DOHH2 (cell line): Measurements from ENCODE around the gene BICDL1.

Experiments used
- H3F3A ChIP-seq: fragments of 200-600 bp; sonication (generic), shearing (Covaris generic); 2 replicates; pipeline ENCODE4 v1.6.0; 2016; ENCODE audit warnings: antibody characterized with exemption, mild to moderate bottlenecking; ENCODE audit not compliant: control insufficient read depth, insufficient read depth
- H3K27ac ChIP-seq: fragments of 200-600 bp; sonication (generic); 2 replicates; pipeline ENCODE4 v1.5.1; 2014; ENCODE audit warnings: low read depth, mild to moderate bottlenecking, low read length, moderate library complexity
- H3K27me3 ChIP-seq: fragments of 200-600 bp; sonication (generic); 2 replicates; pipeline ENCODE4 v1.6.1; 2014; ENCODE audit warnings: mild to moderate bottlenecking, low read length, mixed read lengths; ENCODE audit not compliant: control insufficient read depth
- H3K36me3 ChIP-seq: fragments of 200-600 bp; sonication (generic); 2 replicates; pipeline ENCODE4 v1.6.1; 2014; ENCODE audit warnings: mild to moderate bottlenecking, low read length, moderate library complexity, mixed read lengths; ENCODE audit not compliant: control insufficient read depth
- H3K4me1 ChIP-seq: fragments of 200-600 bp; sonication (generic); 2 replicates; pipeline ENCODE4 v1.6.1; 2014; ENCODE audit warnings: mild to moderate bottlenecking, low read length, mixed read lengths; ENCODE audit not compliant: control insufficient read depth
- H3K4me2 ChIP-seq: fragments of 200-600 bp; sonication (generic); 2 replicates; pipeline ENCODE4 v1.6.0; 2014; ENCODE audit warnings: mild to moderate bottlenecking, low read length, moderate library complexity
- H3K4me3 ChIP-seq: fragments of 200-600 bp; sonication (generic); 2 replicates; pipeline ENCODE4 v1.5.1; 2014; ENCODE audit warnings: mild to moderate bottlenecking, low read length, mixed read lengths
- H3K79me2 ChIP-seq: fragments of 200-600 bp; sonication (generic); 2 replicates; pipeline ENCODE4 v1.6.1; 2014; ENCODE audit warnings: mild to moderate bottlenecking, low read length, mixed read lengths; ENCODE audit not compliant: control insufficient read depth
- H3K9me2 ChIP-seq: fragments of 200-600 bp; sonication (generic); replicated peaks from 2 replicates; pipeline ENCODE4 v1.6.1; 2014; ENCODE audit warnings: mild to moderate bottlenecking, low read length, mixed read lengths; ENCODE audit not compliant: control insufficient read depth
- H3K9me3 ChIP-seq: fragments of 200-600 bp; sonication (generic); 2 replicates; pipeline ENCODE4 v1.6.1; 2014; ENCODE audit warnings: antibody characterized with exemption, low read length, mixed read lengths; ENCODE audit not compliant: control insufficient read depth, insufficient read depth
- H4K20me1 ChIP-seq: fragments of 200-600 bp; sonication (generic); 2 replicates; pipeline ENCODE4 v1.6.0; 2014; ENCODE audit warnings: low read depth, mild to moderate bottlenecking, antibody characterized with exemption, low read length, moderate library complexity; ENCODE audit not compliant: control insufficient read depth, insufficient read depth
- EZH2phosphoT487 ChIP-seq: fragments of 200-600 bp; sonication (generic); IDR thresholded peaks from 2 replicates; pipeline ENCODE4 v1.6.1; 2017; ENCODE audit warnings: borderline replicate concordance, mild to moderate bottlenecking, antibody characterized with exemption, low read length, moderate library complexity, mixed read lengths
- TF ChIP-seq, protein P1 (sequence below): fragments of 200-600 bp; sonication (generic); IDR thresholded peaks from one replicate; pipeline ENCODE4 v1.5.1; 2014; ENCODE audit warnings: antibody characterized with exemption, mild to moderate bottlenecking, low read depth, low read length; ENCODE audit not compliant: poor library complexity, severe bottlenecking

Gene BICDL1

DNA sequence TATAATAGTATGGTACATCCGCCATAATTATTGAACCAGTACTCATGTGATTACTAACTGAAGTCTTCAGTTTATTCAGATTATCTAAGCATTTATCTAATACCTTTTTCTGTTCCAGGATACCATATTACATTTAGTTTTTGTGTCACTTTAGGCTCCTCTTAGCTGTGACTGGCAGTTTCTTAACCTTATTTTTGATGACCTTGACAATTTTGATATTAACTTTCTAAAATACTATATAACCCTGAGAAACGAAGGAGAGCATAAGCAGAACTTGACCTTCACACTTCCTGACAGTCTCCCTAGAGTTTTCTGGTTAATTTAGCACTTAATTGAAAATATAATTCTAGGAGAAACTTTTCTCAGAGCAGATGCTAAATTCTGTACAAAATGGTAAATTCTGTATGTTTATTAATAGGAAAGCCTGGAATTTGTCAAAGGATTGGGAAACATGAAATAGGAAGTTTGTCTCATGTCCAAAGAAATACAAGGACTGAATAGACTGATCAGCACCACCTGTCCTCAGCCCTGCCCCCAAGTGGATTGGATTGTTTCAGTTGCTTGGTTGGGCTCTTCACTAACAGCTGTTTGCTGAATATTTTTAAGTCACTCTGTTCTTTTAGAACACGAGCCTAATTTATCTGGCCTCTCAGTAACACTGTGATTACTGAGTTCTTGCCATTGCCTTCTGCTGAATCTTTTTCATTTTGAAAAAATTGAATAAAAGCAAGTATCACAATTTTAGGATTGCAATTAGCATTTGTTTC, 6.0 kb downstream of the BICDL1 start:
- Histone ChIP-seq H3K4me2 (peak overlapping the region; percentile 41), H3K79me2 (peaks cover 16% of the 10 kb centered on the region), H3K27ac (peak overlapping the region; percentile 12; the same call in 1 of the 2 replicates), H3K9me2 (no peaks in the 10 kb centered on the region), H3K36me3 (peaks cover 7% of the 10 kb centered on the region), H4K20me1 (peaks cover 2% of the 10 kb centered on the region; the same call in 1 of the 2 replicates), H3F3A (peaks cover 4% of the 10 kb centered on the region; the same call in 1 of the 2 replicates), H3K4me1 (peaks cover 38% of the 10 kb centered on the region), H3K27me3 (no peaks in the 10 kb centered on the region), H3K4me3 (peak overlapping the region; percentile 6), H3K9me3 (no peaks in the 10 kb centered on the region)
- TF ChIP-seq EZH2phosphoT487, result no peak
- TF ChIP-seq, protein P1, sequence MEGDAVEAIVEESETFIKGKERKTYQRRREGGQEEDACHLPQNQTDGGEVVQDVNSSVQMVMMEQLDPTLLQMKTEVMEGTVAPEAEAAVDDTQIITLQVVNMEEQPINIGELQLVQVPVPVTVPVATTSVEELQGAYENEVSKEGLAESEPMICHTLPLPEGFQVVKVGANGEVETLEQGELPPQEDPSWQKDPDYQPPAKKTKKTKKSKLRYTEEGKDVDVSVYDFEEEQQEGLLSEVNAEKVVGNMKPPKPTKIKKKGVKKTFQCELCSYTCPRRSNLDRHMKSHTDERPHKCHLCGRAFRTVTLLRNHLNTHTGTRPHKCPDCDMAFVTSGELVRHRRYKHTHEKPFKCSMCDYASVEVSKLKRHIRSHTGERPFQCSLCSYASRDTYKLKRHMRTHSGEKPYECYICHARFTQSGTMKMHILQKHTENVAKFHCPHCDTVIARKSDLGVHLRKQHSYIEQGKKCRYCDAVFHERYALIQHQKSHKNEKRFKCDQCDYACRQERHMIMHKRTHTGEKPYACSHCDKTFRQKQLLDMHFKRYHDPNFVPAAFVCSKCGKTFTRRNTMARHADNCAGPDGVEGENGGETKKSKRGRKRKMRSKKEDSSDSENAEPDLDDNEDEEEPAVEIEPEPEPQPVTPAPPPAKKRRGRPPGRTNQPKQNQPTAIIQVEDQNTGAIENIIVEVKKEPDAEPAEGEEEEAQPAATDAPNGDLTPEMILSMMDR, result no peak

DNA sequence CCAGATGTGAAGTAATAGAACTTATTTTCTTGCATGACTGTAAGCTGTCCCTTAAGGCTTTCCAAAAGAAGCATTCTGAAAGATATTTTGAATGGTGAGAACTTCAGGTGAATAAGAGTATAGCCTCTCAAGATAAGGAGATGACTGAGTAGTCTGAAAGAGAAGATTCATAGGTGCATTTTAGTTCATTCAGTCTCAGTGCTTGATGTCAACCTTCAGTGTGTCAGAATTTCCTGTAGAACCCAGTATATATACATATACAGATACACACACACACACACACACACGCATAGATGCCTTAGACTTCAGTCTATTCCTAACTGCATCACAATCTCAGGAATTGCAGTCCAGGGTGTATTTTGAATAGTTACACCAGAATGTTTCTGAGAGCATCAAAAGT, 7.4 kb downstream of the BICDL1 start:
- Histone ChIP-seq H3K79me2 (peaks cover 8% of the 10 kb centered on the region), H4K20me1 (no peaks in the 10 kb centered on the region), H3K27me3 (no peaks in the 10 kb centered on the region), H3F3A (peaks cover 4% of the 10 kb centered on the region; the same call in 1 of the 2 replicates), H3K9me3 (no peaks in the 10 kb centered on the region), H3K4me2 (no peak overlapping the region), H3K4me3 (no peak overlapping the region), H3K27ac (no peak overlapping the region), H3K9me2 (no peaks in the 10 kb centered on the region), H3K36me3 (peaks cover 7% of the 10 kb centered on the region), H3K4me1 (peaks cover 24% of the 10 kb centered on the region)
- no peak for TF ChIP-seq EZH2phosphoT487
- TF ChIP-seq, protein P1, result no peak

DNA sequence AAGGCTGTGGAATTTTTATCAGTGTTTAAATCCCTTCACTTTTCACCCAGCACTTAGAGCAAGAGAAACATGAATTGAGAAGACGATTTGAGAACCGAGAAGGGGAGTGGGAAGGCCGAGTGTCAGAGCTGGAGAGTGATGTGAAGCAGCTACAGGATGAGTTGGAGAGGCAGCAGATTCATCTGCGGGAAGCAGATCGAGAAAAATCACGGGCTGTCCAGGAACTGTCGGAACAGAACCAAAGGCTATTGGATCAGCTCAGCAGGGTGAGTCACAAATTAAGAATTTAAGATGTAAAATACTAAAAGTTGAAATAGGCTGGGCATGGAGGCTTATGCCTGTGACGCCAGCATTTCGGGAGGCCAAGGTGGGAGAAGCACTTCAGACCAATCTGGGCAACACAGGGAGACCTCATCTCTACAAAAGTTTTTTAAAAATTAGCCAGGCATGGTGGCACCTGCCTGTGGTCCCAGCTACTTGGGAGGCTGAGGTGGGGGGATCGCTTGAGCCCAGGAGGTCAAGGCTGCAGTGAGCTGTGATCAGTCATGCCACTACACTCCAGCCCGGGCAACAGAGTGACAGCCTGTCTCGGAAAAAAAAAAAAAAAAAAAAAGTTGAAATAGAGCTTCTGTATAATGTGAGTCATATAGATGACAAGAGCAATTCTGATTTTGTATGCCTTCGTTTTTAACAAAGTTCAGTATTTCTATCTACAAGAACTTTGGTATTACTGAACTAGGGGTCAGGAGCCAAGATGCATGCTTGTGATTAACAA, 9.6 kb downstream of the BICDL1 start:
- no peak overlapping the region for H3K4me3 ChIP-seq
- H3K4me1 ChIP-seq, result peaks cover 18% of the 10 kb centered on the region
- no peaks in the 10 kb centered on the region for H4K20me1 ChIP-seq
- H3K79me2 ChIP-seq, result peaks cover 5% of the 10 kb centered on the region; the same call in 1 of the 2 replicates
- H3K9me2 ChIP-seq, result no peaks in the 10 kb centered on the region
- no peaks in the 10 kb centered on the region for H3K9me3 ChIP-seq
- no peaks in the 10 kb centered on the region for H3K27me3 ChIP-seq
- H3K36me3 ChIP-seq, result peaks cover 3% of the 10 kb centered on the region; the same call in 1 of the 2 replicates
- no peak overlapping the region for H3K27ac ChIP-seq
- H3K4me2 ChIP-seq, result no peak overlapping the region
- TF ChIP-seq EZH2phosphoT487, result no peak
- TF ChIP-seq, protein P1, result no peak
- H3F3A ChIP-seq, result no peaks in the 10 kb centered on the region
